HTERT RPE-1 (cell line): Measurements from ENCODE around the gene ROR2.

Experiments
- in situ Hi-C: fragments of 300-500 bp; cut with MboI; formaldehyde crosslinking; loops from 4 replicates; pipeline ENCODE4 v1.14.3; 2020; ENCODE audit warnings: low sequenced_read_pairs

ROR2 gene

GRCh38 chr9:91778031-91778430 is 172.0 kb downstream of the ROR2 start:
- in situ Hi-C loops, result no loop called here

GRCh38 chr9:91777292-91777830 is 172.7 kb downstream of the ROR2 start:
- in situ Hi-C loops, result no loop called here

GRCh38 chr9:91776409-91777291 is 173.4 kb downstream of the ROR2 start:
- in situ Hi-C loops, result no loop called here

- in situ Hi-C loops, result no loop called here
Measured at GRCh38 chr9:91775708-91776028, 174.4 kb downstream of the ROR2 start.

- in situ Hi-C loops, result no loop called here
Measured at GRCh38 chr9:91775011-91775707, 174.9 kb downstream of the ROR2 start.

- in situ Hi-C loops, result no loop called here
Measured at GRCh38 chr9:91773156-91773555, 176.9 kb downstream of the ROR2 start.

- in situ Hi-C loops, result no loop called here
Measured at GRCh38 chr9:91771864-91772263, 178.2 kb downstream of the ROR2 start.

GRCh38 chr9:91771027-91771426 is 179.0 kb downstream of the ROR2 start:
- in situ Hi-C loops, result no loop called here

GRCh38 chr9:91770229-91770628 is 179.8 kb downstream of the ROR2 start:
- in situ Hi-C loops, result no loop called here

GRCh38 chr9:91768977-91769916 is 180.8 kb downstream of the ROR2 start:
- in situ Hi-C loops, result no loop called here

GRCh38 chr9:91768507-91768906 is 181.5 kb downstream of the ROR2 start:
- in situ Hi-C loops, result no loop called here

GRCh38 chr9:91766315-91767069 is 183.5 kb downstream of the ROR2 start:
- in situ Hi-C loops, result no loop called here

- in situ Hi-C loops, result no loop called here
Measured at GRCh38 chr9:91765296-91765695, 184.7 kb downstream of the ROR2 start.

- in situ Hi-C loops, result no loop called here
Measured at GRCh38 chr9:91764661-91765060, 185.4 kb downstream of the ROR2 start.

- in situ Hi-C loops, result no loop called here
Measured at GRCh38 chr9:91761362-91761761, 188.7 kb downstream of the ROR2 start.

- in situ Hi-C loops, result no loop called here
Measured at GRCh38 chr9:91760906-91761305, 189.1 kb downstream of the ROR2 start.

GRCh38 chr9:91758491-91758981 is 191.5 kb downstream of the ROR2 start:
- in situ Hi-C loops, result no loop called here

GRCh38 chr9:91757782-91758181 is 192.2 kb downstream of the ROR2 start:
- in situ Hi-C loops, result no loop called here

- in situ Hi-C loops, result no loop called here
Measured at GRCh38 chr9:91756510-91756780, 193.6 kb downstream of the ROR2 start.

GRCh38 chr9:91755761-91756509 is 194.1 kb downstream of the ROR2 start:
- in situ Hi-C loops, result no loop called here
